Endothelial cell of umbilical vein (primary cell): ENCODE data around the gene AQP10.

ENCODE experiments used
- EZH2 ChIP-seq: IDR thresholded peaks from 2 replicates; pipeline ENCODE4 v1.6.1; 2012; ENCODE audit warnings: borderline replicate concordance, low read depth, mild to moderate bottlenecking, moderate library complexity, low read length, inconsistent platforms; ENCODE audit not compliant: severe bottlenecking
- FOS ChIP-seq: IDR thresholded peaks from 2 replicates; pipeline ENCODE4 v1.6.1; 2011; ENCODE audit warnings: mild to moderate bottlenecking, low read length, moderate library complexity, borderline replicate concordance; ENCODE audit not compliant: insufficient read depth
- MYC ChIP-seq: IDR thresholded peaks from one replicate; pipeline ENCODE4 v1.6.1; 2011; ENCODE audit warnings: mild to moderate bottlenecking, low read depth, low read length
- POLR2A ChIP-seq: IDR thresholded peaks from 2 replicates; pipeline ENCODE4 v1.6.1; 2012; ENCODE audit warnings: low read depth, mild to moderate bottlenecking, control low read depth, low read length
- POLR2AphosphoS5 ChIP-seq: IDR thresholded peaks from 2 replicates; pipeline ENCODE4 v1.6.1; 2012; ENCODE audit warnings: low read depth, mild to moderate bottlenecking, control low read depth, low read length, moderate library complexity; ENCODE audit not compliant: insufficient read depth
- TF ChIP-seq, protein P1 (sequence below), 2 donors: IDR thresholded peaks; 1 replicate in 1 of 2; 2 replicates in 1 of 2; pipeline ENCODE4 v1.5.1; 2011; ENCODE audit warnings: low read length in 2 of 2, mild to moderate bottlenecking in 2 of 2, moderate library complexity in 2 of 2, control low read depth in 1 of 2, inconsistent platforms in 1 of 2, low read depth in 1 of 2; ENCODE audit not compliant: insufficient read depth in 1 of 2; ENCODE audit errors: extremely low read depth in 1 of 2
- TF ChIP-seq, protein P2 (sequence below): IDR thresholded peaks from 2 replicates; pipeline ENCODE4 v1.6.1; 2011; ENCODE audit not compliant: insufficient read depth, insufficient read length

GRCh38 chr1:154320882-154321608 lies at the start of gene AQP10:
- TF ChIP-seq, protein P1, sequence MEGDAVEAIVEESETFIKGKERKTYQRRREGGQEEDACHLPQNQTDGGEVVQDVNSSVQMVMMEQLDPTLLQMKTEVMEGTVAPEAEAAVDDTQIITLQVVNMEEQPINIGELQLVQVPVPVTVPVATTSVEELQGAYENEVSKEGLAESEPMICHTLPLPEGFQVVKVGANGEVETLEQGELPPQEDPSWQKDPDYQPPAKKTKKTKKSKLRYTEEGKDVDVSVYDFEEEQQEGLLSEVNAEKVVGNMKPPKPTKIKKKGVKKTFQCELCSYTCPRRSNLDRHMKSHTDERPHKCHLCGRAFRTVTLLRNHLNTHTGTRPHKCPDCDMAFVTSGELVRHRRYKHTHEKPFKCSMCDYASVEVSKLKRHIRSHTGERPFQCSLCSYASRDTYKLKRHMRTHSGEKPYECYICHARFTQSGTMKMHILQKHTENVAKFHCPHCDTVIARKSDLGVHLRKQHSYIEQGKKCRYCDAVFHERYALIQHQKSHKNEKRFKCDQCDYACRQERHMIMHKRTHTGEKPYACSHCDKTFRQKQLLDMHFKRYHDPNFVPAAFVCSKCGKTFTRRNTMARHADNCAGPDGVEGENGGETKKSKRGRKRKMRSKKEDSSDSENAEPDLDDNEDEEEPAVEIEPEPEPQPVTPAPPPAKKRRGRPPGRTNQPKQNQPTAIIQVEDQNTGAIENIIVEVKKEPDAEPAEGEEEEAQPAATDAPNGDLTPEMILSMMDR (IDR thresholded peaks at IDR 0.05; ENCODE audit: extremely low read depth in 1 of 2, insufficient read depth in 1 of 2, low read depth in 1 of 2, low read length in 2 of 2): no peak
- TF ChIP-seq MYC (no peak), FOS (no peak), EZH2 (no peak), POLR2AphosphoS5 (no peak), POLR2A (no peak)
- TF ChIP-seq, protein P2, sequence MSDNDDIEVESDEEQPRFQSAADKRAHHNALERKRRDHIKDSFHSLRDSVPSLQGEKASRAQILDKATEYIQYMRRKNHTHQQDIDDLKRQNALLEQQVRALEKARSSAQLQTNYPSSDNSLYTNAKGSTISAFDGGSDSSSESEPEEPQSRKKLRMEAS: no peak
